Stimulated activated CD4-positive, alpha-beta T cell treated with anti-CD3 and anti-CD28 coated beads, Interleukin-4, amount 100 ng/mL, for 24 hours (primary cell): ENCODE measurements around the gene CLIP4.
A peak's percentile ranks its signal among the peaks of the same experiment; 100 is the strongest.
"Not testable (repeated sequence)": the region's sequence is repeated elsewhere in the genome, so short reads cannot be mapped to it uniquely, and the experiment has no call there.

Experiments used
- DNase-seq: peaks from one replicate; pipeline ENCODE4 v3.0.0-alpha.2; 2020

The CLIP4 gene

DNA sequence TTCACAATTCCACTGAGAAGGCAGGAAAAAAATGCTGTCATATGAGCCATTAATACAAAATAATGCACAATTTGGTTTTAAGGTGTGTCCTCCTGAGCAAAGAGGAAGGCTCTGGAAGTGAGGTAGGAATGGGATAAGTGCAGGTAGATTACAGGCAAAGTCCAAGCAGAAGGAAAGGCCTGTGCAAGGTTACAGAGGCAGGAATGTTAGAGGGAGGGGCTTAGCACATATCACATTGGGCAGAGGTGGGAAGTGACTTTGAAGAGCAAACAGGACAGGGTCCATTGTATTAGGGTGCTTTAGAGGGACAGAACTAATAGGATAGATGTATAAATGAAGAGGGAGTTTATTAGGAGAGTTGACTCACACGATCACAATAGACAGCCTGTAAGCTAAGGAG lies 14.7 kb upstream of the CLIP4 start:
- no peak for DNase-seq

- DNase-seq, result no peak
Measured at GRCh38 chr2:29104688-29105087, 10.5 kb upstream of the CLIP4 start.

- no peak for DNase-seq
Measured at GRCh38 chr2:29105375-29105774, 9.8 kb upstream of the CLIP4 start.

- no peak for DNase-seq
Measured at GRCh38 chr2:29106256-29106655, 9.0 kb upstream of the CLIP4 start.

- no peak for DNase-seq
Measured at GRCh38 chr2:29106980-29107388, 8.2 kb upstream of the CLIP4 start.

- DNase-seq, result not testable (repeated sequence)
Measured at GRCh38 chr2:29107547-29107946, 7.7 kb upstream of the CLIP4 start.

GRCh38 chr2:29108225-29108624 lies 7.0 kb upstream of the CLIP4 start:
- DNase-seq, result no peak

DNA sequence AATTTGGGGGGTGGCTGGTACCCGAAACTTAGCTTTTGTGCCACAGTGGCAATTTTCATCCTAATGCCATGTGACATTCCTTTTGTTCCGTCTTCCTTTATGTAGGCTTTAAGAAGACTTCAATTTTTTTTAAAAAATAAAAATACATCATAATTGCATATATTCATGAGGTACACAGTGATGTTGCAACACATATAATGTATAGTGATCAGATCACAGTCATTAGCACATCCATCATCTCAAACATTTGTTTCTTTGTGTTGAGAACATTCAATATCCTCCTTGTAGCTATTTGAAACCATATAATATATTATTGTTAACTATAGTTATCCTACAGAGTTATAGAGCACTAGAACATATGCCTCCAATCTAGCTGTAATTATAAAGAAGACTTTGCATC lies 6.0 kb upstream of the CLIP4 start:
- no peak for DNase-seq

DNA sequence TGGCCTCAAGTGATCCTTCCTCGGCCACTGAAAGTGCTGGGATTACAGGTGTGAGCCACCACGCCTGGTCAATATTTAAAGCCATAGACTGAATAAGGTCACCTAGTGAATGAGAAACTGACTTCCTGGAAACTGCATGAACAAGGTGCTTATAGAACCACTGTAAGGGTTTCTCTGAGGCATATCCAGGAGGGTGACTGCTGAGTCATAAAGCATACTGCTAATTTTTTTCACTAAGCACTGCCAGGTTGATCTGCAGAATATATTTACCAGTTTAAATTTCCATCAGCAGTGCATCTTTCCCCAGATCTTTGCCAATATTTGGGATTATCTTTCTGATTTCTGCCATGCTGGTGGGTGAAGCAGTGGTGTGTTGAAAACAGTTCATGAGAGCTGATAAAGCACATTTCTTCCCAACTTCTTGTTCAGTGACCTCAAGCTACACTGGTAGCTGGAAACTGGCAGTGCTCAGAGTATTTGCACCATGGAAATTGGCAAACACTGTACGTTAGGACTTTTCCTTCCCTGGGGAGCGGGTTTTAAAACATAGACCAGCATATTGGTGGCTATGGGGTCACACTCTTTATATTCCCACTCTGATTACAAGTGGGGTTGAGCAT lies 4.2 kb upstream of the CLIP4 start:
- DNase-seq, result no peak

GRCh38 chr2:29112379-29112778 lies 2.8 kb upstream of the CLIP4 start:
- no peak for DNase-seq

- no peak for DNase-seq
Measured at GRCh38 chr2:29113027-29113686, 2.1 kb upstream of the CLIP4 start.

GRCh38 chr2:29113891-29114321 lies 1.3 kb upstream of the CLIP4 start:
- no peak for DNase-seq

- no peak for DNase-seq
Measured at GRCh38 chr2:29114586-29114945, 649 bp upstream of the CLIP4 start.

GRCh38 chr2:29115797-29116781 lies 874 bp downstream of the CLIP4 start:
- peak; percentile 73 for DNase-seq

- no peak for DNase-seq
Measured at GRCh38 chr2:29117636-29118303, 2.6 kb downstream of the CLIP4 start.

- DNase-seq, result no peak
Measured at GRCh38 chr2:29119211-29119610, 4.0 kb downstream of the CLIP4 start.

DNA sequence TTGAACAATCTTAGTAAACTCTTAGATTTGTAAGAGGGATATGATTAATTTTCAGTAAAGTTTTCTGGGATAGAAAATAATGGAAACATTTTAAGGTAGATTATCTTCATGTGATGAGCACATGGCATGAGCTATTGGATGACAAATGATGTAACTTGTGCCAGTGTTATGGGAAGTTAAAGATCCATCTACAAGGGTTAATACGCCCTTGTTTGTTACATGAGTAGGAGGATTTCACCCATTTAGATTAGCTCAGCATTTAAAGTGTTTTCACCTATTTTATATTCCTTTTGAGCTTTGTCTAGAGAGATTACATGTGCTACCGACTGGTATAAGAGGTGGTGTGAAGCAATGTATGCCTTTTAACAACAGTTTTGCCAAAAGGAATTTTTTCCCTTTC lies 5.6 kb downstream of the CLIP4 start:
- DNase-seq, result no peak

DNA sequence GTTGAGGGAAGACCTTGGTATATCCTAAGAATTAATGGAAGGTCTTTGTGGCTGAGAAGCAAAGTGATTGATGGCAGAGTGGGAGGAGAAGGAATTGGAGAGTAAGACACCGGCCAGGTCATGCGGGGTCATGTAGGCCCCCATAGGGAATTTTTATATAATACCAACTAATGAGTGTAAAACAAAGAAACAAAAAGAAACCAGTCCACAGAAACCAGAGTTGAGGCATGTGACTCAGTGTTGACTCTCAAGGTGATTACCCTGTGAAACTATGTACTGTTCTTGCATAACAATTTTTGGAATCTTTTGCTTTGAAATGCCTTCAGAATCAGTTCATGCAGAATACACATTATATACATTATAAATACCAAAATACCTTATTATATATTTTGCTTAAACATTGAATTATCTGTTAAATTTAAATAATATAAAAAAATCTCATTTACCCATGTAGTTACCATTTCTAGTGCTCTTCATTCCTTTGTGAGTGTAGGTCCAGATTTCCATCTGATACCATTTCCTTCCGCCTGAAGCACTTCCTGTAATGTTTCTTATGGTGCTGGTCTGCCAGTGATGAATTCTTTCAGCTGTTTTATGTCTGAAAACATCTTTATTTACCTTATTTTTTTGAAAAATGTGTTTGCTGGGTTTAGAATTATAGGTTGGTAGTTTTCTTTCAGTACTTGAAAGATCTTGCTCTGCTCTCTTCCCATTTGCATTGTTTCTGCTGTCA lies 8.6 kb downstream of the CLIP4 start:
- peak; percentile 36 for DNase-seq

- DNase-seq, result no peak
Measured at GRCh38 chr2:29124504-29124903, 9.3 kb downstream of the CLIP4 start.

GRCh38 chr2:29129586-29130281 lies 14.5 kb downstream of the CLIP4 start:
- DNase-seq, result no peak

GRCh38 chr2:29130295-29130694 lies 15.1 kb downstream of the CLIP4 start:
- peak; percentile 63 for DNase-seq

GRCh38 chr2:29134933-29135332 lies 19.7 kb downstream of the CLIP4 start:
- no peak for DNase-seq
